ENCODE measurements around the gene MAP3K3. TPM values are rescaled to one million over a fixed set of nuclear protein-coding genes. Genes with fewer than 3 reads are reported as not detected.

MAP3K3 gene
- total RNA-seq, 2 donors from 2014 or later: 44.0 to 72.0 TPM

- Histone ChIP-seq H3K27ac (peak overlapping the region in 1 of 2 donors; percentile 7), H3K4me3 (no peak overlapping the region), H3K9me3 (no peaks in the 10 kb centered on the region), H3K36me3 (no peaks in the 10 kb centered on the region), H3K4me1 (replicated peaks) (no peaks in the 10 kb centered on the region), H3K27me3 (replicated peaks; ENCODE audit: insufficient read depth) (no peaks in the 10 kb centered on the region)
- 82% methylated on average over 19 of the region's 19 CpGs for WGBS
- no peak for DNase-seq (ENCODE audit: low spot score)
- TF ChIP-seq CTCF (IDR thresholded peaks at IDR 0.05) (no peak), POLR2A (IDR thresholded peaks at IDR 0.05) (no peak), POLR2AphosphoS5 (IDR thresholded peaks at IDR 0.05) (no peak)
- intact Hi-C loops (cut with DNase I): no loop called here
These were observed 79.9 kb downstream of the MAP3K3 start for GRCh38 chr17:63701868-63702720.

GRCh38 chr17:63702721-63703015 lies 80.5 kb downstream of the MAP3K3 start:
- WGBS: 81% methylated on average over 6 of the region's 6 CpGs
- no peak overlapping the region for H3K4me3 ChIP-seq
- no peak overlapping the region for H3K27ac ChIP-seq
- H3K27me3 ChIP-seq (replicated peaks; ENCODE audit: insufficient read depth): no peaks in the 10 kb centered on the region
- intact Hi-C loops (cut with DNase I): no loop called here
- no peak for DNase-seq (ENCODE audit: low spot score)
- TF ChIP-seq CTCF (IDR thresholded peaks at IDR 0.05): no peak
- no peak for TF ChIP-seq POLR2AphosphoS5 (IDR thresholded peaks at IDR 0.05)
- TF ChIP-seq POLR2A (IDR thresholded peaks at IDR 0.05): no peak
- no peaks in the 10 kb centered on the region for H3K36me3 ChIP-seq
- H3K4me1 ChIP-seq (replicated peaks): no peaks in the 10 kb centered on the region
- no peaks in the 10 kb centered on the region for H3K9me3 ChIP-seq

GRCh38 chr17:63703029-63703428 lies 80.8 kb downstream of the MAP3K3 start:
- Histone ChIP-seq H3K4me1 (replicated peaks) (no peaks in the 10 kb centered on the region), H3K4me3 (no peak overlapping the region), H3K27me3 (replicated peaks; ENCODE audit: insufficient read depth) (no peaks in the 10 kb centered on the region), H3K36me3 (no peaks in the 10 kb centered on the region), H3K27ac (no peak overlapping the region), H3K9me3 (no peaks in the 10 kb centered on the region)
- intact Hi-C loops (cut with DNase I): no loop called here
- DNase-seq (ENCODE audit: low spot score): no peak
- TF ChIP-seq POLR2AphosphoS5 (IDR thresholded peaks at IDR 0.05) (no peak), CTCF (IDR thresholded peaks at IDR 0.05) (no peak), POLR2A (IDR thresholded peaks at IDR 0.05) (no peak)
- WGBS: 73% methylated on average over 5 of the region's 5 CpGs

- no peaks in the 10 kb centered on the region for H3K36me3 ChIP-seq
- H3K4me1 ChIP-seq (replicated peaks): no peaks in the 10 kb centered on the region
- 86% methylated on average over 16 of the region's 16 CpGs for WGBS
- H3K27ac ChIP-seq: no peak overlapping the region
- TF ChIP-seq POLR2AphosphoS5 (IDR thresholded peaks at IDR 0.05) (no peak), POLR2A (IDR thresholded peaks at IDR 0.05) (no peak), CTCF (IDR thresholded peaks at IDR 0.05) (no peak)
- no peak overlapping the region for H3K4me3 ChIP-seq
- no peaks in the 10 kb centered on the region for H3K27me3 ChIP-seq (replicated peaks; ENCODE audit: insufficient read depth)
- no peak for DNase-seq (ENCODE audit: low spot score)
- H3K9me3 ChIP-seq: no peaks in the 10 kb centered on the region
- intact Hi-C loops (cut with DNase I): no loop called here
These were observed 81.5 kb downstream of the MAP3K3 start for GRCh38 chr17:63703556-63704258.

GRCh38 chr17:63704259-63704576 lies 82.0 kb downstream of the MAP3K3 start:
- intact Hi-C loops (cut with DNase I): no loop called here
- H3K36me3 ChIP-seq: no peaks in the 10 kb centered on the region
- no peak for DNase-seq (ENCODE audit: low spot score)
- no peaks in the 10 kb centered on the region for H3K9me3 ChIP-seq
- H3K4me3 ChIP-seq: no peak overlapping the region
- 92% methylated on average over 11 of the region's 11 CpGs for WGBS
- TF ChIP-seq CTCF (IDR thresholded peaks at IDR 0.05) (no peak), POLR2A (IDR thresholded peaks at IDR 0.05) (no peak), POLR2AphosphoS5 (IDR thresholded peaks at IDR 0.05) (no peak)
- no peaks in the 10 kb centered on the region for H3K4me1 ChIP-seq (replicated peaks)
- no peak overlapping the region for H3K27ac ChIP-seq
- H3K27me3 ChIP-seq (replicated peaks; ENCODE audit: insufficient read depth): no peaks in the 10 kb centered on the region
